ENCODE measurements around the gene PNKD.

The PNKD gene

GRCh38 chr2:218393750-218394290 lies 123.5 kb downstream of the PNKD start:
- no peak overlapping the region for H2AFZ ChIP-seq (ENCODE audit: low read depth, low read length, severe bottlenecking)
- H3K4me2 ChIP-seq (ENCODE audit: low read depth, low read length, poor library complexity, severe bottlenecking), result no peak overlapping the region
- no peaks in the 10 kb centered on the region for H3K36me3 ChIP-seq (ENCODE audit: low read length)
- H3K9me3 ChIP-seq (ENCODE audit: insufficient read depth, low read length), result no peaks in the 10 kb centered on the region
- TF ChIP-seq EZH2phosphoT487 (conservative IDR thresholded peaks at IDR 0.05; ENCODE audit: low read length) (no peak), CTCF (IDR thresholded peaks at IDR 0.05; ENCODE audit: insufficient read depth, low read length, poor library complexity, severe bottlenecking) (no peak)
- H3F3A ChIP-seq (ENCODE audit: insufficient read depth), result no peaks in the 10 kb centered on the region
- H3K4me3 ChIP-seq (ENCODE audit: insufficient read depth, low read length, poor library complexity, severe bottlenecking), result no peak overlapping the region
- H3K9me2 ChIP-seq (replicated peaks; ENCODE audit: insufficient read depth, low read length), result no peaks in the 10 kb centered on the region
- H3K79me2 ChIP-seq (ENCODE audit: insufficient read depth, low read length), result no peaks in the 10 kb centered on the region
- no peak overlapping the region for H3K9ac ChIP-seq (ENCODE audit: low read length)
- no peaks in the 10 kb centered on the region for H3K27me3 ChIP-seq (ENCODE audit: low read length)
- no peak overlapping the region for H3K27ac ChIP-seq (ENCODE audit: low read depth, low read length)
- H4K20me1 ChIP-seq (ENCODE audit: low read depth, low read length), result no peaks in the 10 kb centered on the region

GRCh38 chr2:218394298-218395089 lies 124.2 kb downstream of the PNKD start:
- Histone ChIP-seq H3K27me3 (ENCODE audit: low read length) (no peaks in the 10 kb centered on the region), H3K4me2 (ENCODE audit: low read depth, low read length, poor library complexity, severe bottlenecking) (no peak overlapping the region), H2AFZ (ENCODE audit: low read depth, low read length, severe bottlenecking) (no peak overlapping the region)

GRCh38 chr2:218395090-218395444 lies 124.7 kb downstream of the PNKD start:
- no peaks in the 10 kb centered on the region for H3K9me2 ChIP-seq (replicated peaks; ENCODE audit: insufficient read depth, low read length)
- H3K9ac ChIP-seq (ENCODE audit: low read length), result no peak overlapping the region
- no peaks in the 10 kb centered on the region for H4K20me1 ChIP-seq (ENCODE audit: low read depth, low read length)
- no peaks in the 10 kb centered on the region for H3K9me3 ChIP-seq (ENCODE audit: insufficient read depth, low read length)
- H3K79me2 ChIP-seq (ENCODE audit: insufficient read depth, low read length), result peaks cover 1% of the 10 kb centered on the region; the same call in 1 of the 2 replicates
- H3K36me3 ChIP-seq (ENCODE audit: low read length), result no peaks in the 10 kb centered on the region
- H3K4me2 ChIP-seq (ENCODE audit: low read depth, low read length, poor library complexity, severe bottlenecking), result no peak overlapping the region
- H2AFZ ChIP-seq (ENCODE audit: low read depth, low read length, severe bottlenecking), result no peak overlapping the region
- TF ChIP-seq EZH2phosphoT487 (conservative IDR thresholded peaks at IDR 0.05; ENCODE audit: low read length), result no peak
- no peak for TF ChIP-seq CTCF (IDR thresholded peaks at IDR 0.05; ENCODE audit: insufficient read depth, low read length, poor library complexity, severe bottlenecking)
- H3F3A ChIP-seq (ENCODE audit: insufficient read depth), result no peaks in the 10 kb centered on the region
- H3K27ac ChIP-seq (ENCODE audit: low read depth, low read length), result no peak overlapping the region
- H3K27me3 ChIP-seq (ENCODE audit: low read length), result no peaks in the 10 kb centered on the region
- H3K4me3 ChIP-seq (ENCODE audit: insufficient read depth, low read length, poor library complexity, severe bottlenecking), result no peak overlapping the region

More at GRCh38 chr2:218394298-218395089, 124.2 kb downstream of the PNKD start:
- no peak overlapping the region for H3K4me3 ChIP-seq (ENCODE audit: insufficient read depth, low read length, poor library complexity, severe bottlenecking)
- no peaks in the 10 kb centered on the region for H3K79me2 ChIP-seq (ENCODE audit: insufficient read depth, low read length)
- no peak overlapping the region for H3K9ac ChIP-seq (ENCODE audit: low read length)
- no peaks in the 10 kb centered on the region for H3K9me2 ChIP-seq (replicated peaks; ENCODE audit: insufficient read depth, low read length)
- H3K36me3 ChIP-seq (ENCODE audit: low read length), result no peaks in the 10 kb centered on the region
- no peaks in the 10 kb centered on the region for H3K9me3 ChIP-seq (ENCODE audit: insufficient read depth, low read length)
- no peak overlapping the region for H3K27ac ChIP-seq (ENCODE audit: low read depth, low read length)
- H3F3A ChIP-seq (ENCODE audit: insufficient read depth), result no peaks in the 10 kb centered on the region
- H4K20me1 ChIP-seq (ENCODE audit: low read depth, low read length), result no peaks in the 10 kb centered on the region
- no peak for TF ChIP-seq EZH2phosphoT487 (conservative IDR thresholded peaks at IDR 0.05; ENCODE audit: low read length)
- TF ChIP-seq CTCF (IDR thresholded peaks at IDR 0.05; ENCODE audit: insufficient read depth, low read length, poor library complexity, severe bottlenecking), result no peak

Data from SU-DHL-6 (cell line).